Spleen (tissue), 11 donors: ENCODE results near the gene MSI2. TPM values are rescaled to one million over a fixed set of nuclear protein-coding genes. Genes with fewer than 3 reads are reported as not detected.

Experiments
- DNase-seq: peaks from one replicate; pipeline ENCODE4 v3.0.0-alpha.2; 2020
- H3K27ac ChIP-seq, 8 donors: fragments of 200-600 bp; sonication (generic) in 7 of 8; 1 replicate in 4 of 8; 2 replicates in 4 of 8; pipeline versions ENCODE4 v1.5.0 to v1.8.0; 2016 to 2021; ENCODE audit warnings: inconsistent platforms in 4 of 8, mild to moderate bottlenecking in 4 of 8, moderate library complexity in 1 of 8
- H3K27me3 ChIP-seq, 7 donors: fragments of 200-600 bp; sonication (generic) in 6 of 7; replicated peaks in 1 of 7; 1 replicate in 4 of 7; 2 replicates in 3 of 7; pipeline versions ENCODE4 v1.5.0 to v1.8.0; 2016 to 2021; ENCODE audit warnings: inconsistent platforms in 3 of 7, mild to moderate bottlenecking in 1 of 7
- H3K36me3 ChIP-seq, 6 donors: fragments of 200-600 bp; sonication (generic) in 5 of 6; 1 replicate in 4 of 6; 2 replicates in 2 of 6; pipeline versions ENCODE4 v1.5.0 to v1.8.0; 2016 to 2021; ENCODE audit warnings: inconsistent platforms in 2 of 6
- H3K4me1 ChIP-seq, 6 donors: fragments of 200-600 bp; sonication (generic) in 5 of 6; 1 replicate in 3 of 6; 2 replicates in 3 of 6; pipeline versions ENCODE4 v1.5.0 to v1.8.0; 2016 to 2021; ENCODE audit warnings: inconsistent platforms in 3 of 6
- H3K4me3 ChIP-seq, 8 donors: fragments of 200-600 bp; sonication (generic) in 7 of 8; 1 replicate in 4 of 8; 2 replicates in 4 of 8; pipeline versions ENCODE4 v1.5.0 to v1.8.0; 2016 to 2021; ENCODE audit warnings: inconsistent platforms in 4 of 8, mild to moderate bottlenecking in 4 of 8, moderate library complexity in 2 of 8
- H3K9me3 ChIP-seq, 8 donors: fragments of 200-600 bp; sonication (generic) in 7 of 8; 1 replicate in 4 of 8; 2 replicates in 4 of 8; pipeline versions ENCODE4 v1.5.0 to v1.8.0; 2016 to 2021; ENCODE audit warnings: inconsistent platforms in 4 of 8
- POLR2A ChIP-seq, 3 donors: fragments of 450-650 bp; IDR thresholded peaks; one replicate each; pipeline ENCODE4 v1.5.1; 2017; ENCODE audit warnings: antibody characterized with exemption in 3 of 3, mild to moderate bottlenecking in 1 of 3
- POLR2AphosphoS5 ChIP-seq, 3 donors: sonication (generic); formaldehyde crosslinking; IDR thresholded peaks; one replicate each; pipeline ENCODE4 v1.5.1; 2017; ENCODE audit warnings: antibody characterized with exemption in 3 of 3
- WGBS, 5 donors: extraction: QIAGEN DNeasy Blood & Tissue Kit in 3 of 5; methylation state at CpG; one replicate each; pipeline versions ENCODE4 v1.1.5 to v1.1.7; 2013 to 2018; 5-methylcytosine and 5-hydroxymethylcytosine counted together
- intact Hi-C: fragments of 100-400 bp; cut with DNase I; formaldehyde crosslinking; loops from one replicate; pipeline ENCODE4 v1.15.0; 2023; ENCODE audit warnings: low total_unique reads
- polyA plus RNA-seq, 3 donors: library from polyadenylated mRNA; stranded (reverse); fragments of 200-250 nt; gene quantifications; one replicate each; pipeline ENCODE4 v1.2.1, GENCODE V29; 2013
- total RNA-seq, 7 donors: library from RNA; depleted of rRNA in 3 of 7; stranded (reverse); fragments of >200 nt in 3 of 7; fragmentation: NEBNext Ultra II Directional in 4 of 7; extraction: Animal tissue kit (Norgen Biotek cat#: 25700) in 4 of 7; gene quantifications; one replicate each; pipeline versions ENCODE4 v1.1.0 to v1.2.1, GENCODE V29; 2016 to 2021
- TF ChIP-seq, protein P1 (sequence below), 11 experiments: fragments of 200-600 bp in 7 of 11; fragments of 450-650 bp in 4 of 11; sonication (generic) in 4 of 11; IDR thresholded peaks in 8 of 11; conservative IDR thresholded peaks in 3 of 11; 1 replicate in 7 of 11; 2 replicates in 4 of 11; pipeline versions ENCODE4 v1.4.0 to v1.8.0; 2016 to 2021; ENCODE audit warnings: antibody characterized with exemption in 11 of 11, inconsistent platforms in 4 of 11, mild to moderate bottlenecking in 1 of 11
- donor health status: healthy with polysubstance abuse.
- donor health status: DM: no; HTN: no; CAD: no; lungs with moderate emphysema.
- donor health status: DM: no; HTN: no; CAD: no.
- donor health status: Bipolar disorder and iron deficiency.
- donor health status: healthy.
- donor health status: DM: no; HTN: no; CAD: no.
- donor health status: DM: yes; HTN: yes; CAD: no.

MSI2 gene
- total and polyA plus RNA-seq, 10 donors = 9.8 to 131 (median 64.7) TPM

- WGBS, 5 donors = 5 to 33% (median 27%) methylated on average over 1 of the region's 1 CpG
- H3K9me3 ChIP-seq = peaks cover 0 to 8% (median 6%) of the 10 kb centered on the region in 8 donors
- no peaks in the 10 kb centered on the region for H3K27me3 ChIP-seq
- TF ChIP-seq POLR2AphosphoS5 (IDR thresholded peaks at IDR 0.05) (peak in 1 of 3 donors; percentile 59), POLR2A (IDR thresholded peaks at IDR 0.05) (no peak)
- TF ChIP-seq, protein P1, sequence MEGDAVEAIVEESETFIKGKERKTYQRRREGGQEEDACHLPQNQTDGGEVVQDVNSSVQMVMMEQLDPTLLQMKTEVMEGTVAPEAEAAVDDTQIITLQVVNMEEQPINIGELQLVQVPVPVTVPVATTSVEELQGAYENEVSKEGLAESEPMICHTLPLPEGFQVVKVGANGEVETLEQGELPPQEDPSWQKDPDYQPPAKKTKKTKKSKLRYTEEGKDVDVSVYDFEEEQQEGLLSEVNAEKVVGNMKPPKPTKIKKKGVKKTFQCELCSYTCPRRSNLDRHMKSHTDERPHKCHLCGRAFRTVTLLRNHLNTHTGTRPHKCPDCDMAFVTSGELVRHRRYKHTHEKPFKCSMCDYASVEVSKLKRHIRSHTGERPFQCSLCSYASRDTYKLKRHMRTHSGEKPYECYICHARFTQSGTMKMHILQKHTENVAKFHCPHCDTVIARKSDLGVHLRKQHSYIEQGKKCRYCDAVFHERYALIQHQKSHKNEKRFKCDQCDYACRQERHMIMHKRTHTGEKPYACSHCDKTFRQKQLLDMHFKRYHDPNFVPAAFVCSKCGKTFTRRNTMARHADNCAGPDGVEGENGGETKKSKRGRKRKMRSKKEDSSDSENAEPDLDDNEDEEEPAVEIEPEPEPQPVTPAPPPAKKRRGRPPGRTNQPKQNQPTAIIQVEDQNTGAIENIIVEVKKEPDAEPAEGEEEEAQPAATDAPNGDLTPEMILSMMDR (IDR thresholded peaks at IDR 0.05 in 8 of 11, conservative IDR thresholded peaks at IDR 0.05 in 3 of 11) = no peak
- peak overlapping the region in 7 of 8 donors; percentile 46 to 84 (median 70) for H3K27ac ChIP-seq
- no peak for DNase-seq
- intact Hi-C loops = no loop called here
- peaks cover 53 to 96% (median 78%) of the 10 kb centered on the region in 6 donors for H3K4me1 ChIP-seq
- H3K4me3 ChIP-seq = no peak overlapping the region
- H3K36me3 ChIP-seq = peaks cover 0 to 6% (median 0%) of the 10 kb centered on the region in 6 donors
These were observed 343.8 kb downstream of the MSI2 start for GRCh38 chr17:57600074-57600473.

DNA sequence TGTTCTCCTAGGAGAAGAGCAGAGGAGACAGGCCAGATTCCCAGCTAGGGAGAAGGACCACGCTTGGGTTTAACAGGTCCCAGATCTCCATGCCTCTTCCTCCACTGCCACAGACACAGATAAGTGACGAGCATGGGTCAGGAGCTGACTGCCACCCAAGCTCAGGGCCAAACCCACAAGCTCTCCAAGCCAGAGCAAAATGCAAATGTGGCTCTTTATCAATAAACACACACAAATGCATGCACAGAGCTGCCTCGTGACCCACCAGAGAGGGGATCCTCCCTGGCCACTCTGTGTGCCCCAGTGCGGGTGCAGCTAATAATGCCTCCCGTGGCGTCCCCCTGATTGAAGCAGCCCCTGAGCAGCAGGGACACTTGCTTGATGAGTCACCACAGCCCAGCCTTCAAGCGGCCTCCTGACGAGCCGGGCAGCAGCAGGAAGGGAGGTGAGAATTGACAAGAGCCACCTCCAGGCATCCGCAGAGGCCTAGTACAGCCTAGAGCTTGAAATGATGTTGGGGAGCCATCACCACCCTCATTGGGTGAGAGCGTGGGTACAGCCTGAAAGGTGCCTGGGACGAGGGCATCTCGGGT lies 344.9 kb downstream of the MSI2 start:
- DNase-seq = no peak
- Histone ChIP-seq H3K9me3 (no peaks in the 10 kb centered on the region), H3K4me1 (peaks cover 64 to 100% (median 85%) of the 10 kb centered on the region in 6 donors), H3K27me3 (no peaks in the 10 kb centered on the region), H3K27ac (peak overlapping the region in 6 of 8 donors; percentile 46 to 84 (median 72)), H3K4me3 (no peak overlapping the region), H3K36me3 (peaks cover 0 to 6% (median 0%) of the 10 kb centered on the region in 6 donors)
- TF ChIP-seq, protein P1 (IDR thresholded peaks at IDR 0.05 in 8 of 11, conservative IDR thresholded peaks at IDR 0.05 in 3 of 11) = no peak
- TF ChIP-seq POLR2AphosphoS5 (IDR thresholded peaks at IDR 0.05) = peak in 1 of 3 donors; percentile 15
- 88 to 93% (median 92%) methylated on average over 6 to 13 of the region's 13 CpGs for WGBS, 5 donors
- intact Hi-C loops = no loop called here

GRCh38 chr17:57602896-57603295 lies 346.6 kb downstream of the MSI2 start:
- Histone ChIP-seq H3K27ac (peak overlapping the region in 5 of 8 donors; percentile 77 to 84 (median 79)), H3K4me3 (no peak overlapping the region), H3K9me3 (no peaks in the 10 kb centered on the region), H3K36me3 (peaks cover 0 to 6% (median 0%) of the 10 kb centered on the region in 6 donors), H3K27me3 (no peaks in the 10 kb centered on the region), H3K4me1 (peaks cover 59 to 98% (median 80%) of the 10 kb centered on the region in 6 donors)
- intact Hi-C loops = no loop called here
- TF ChIP-seq POLR2A (IDR thresholded peaks at IDR 0.05) (no peak), POLR2AphosphoS5 (IDR thresholded peaks at IDR 0.05) (no peak)
- TF ChIP-seq, protein P1 (IDR thresholded peaks at IDR 0.05 in 8 of 11, conservative IDR thresholded peaks at IDR 0.05 in 3 of 11) = no peak
- WGBS, 5 donors = 89 to 95% (median 92%) methylated on average over 6 of the region's 6 CpGs
- no peak for DNase-seq

GRCh38 chr17:57603546-57603945 lies 347.2 kb downstream of the MSI2 start:
- Histone ChIP-seq H3K9me3 (no peaks in the 10 kb centered on the region), H3K36me3 (peaks cover 0 to 6% (median 0%) of the 10 kb centered on the region in 6 donors), H3K4me3 (no peak overlapping the region), H3K27me3 (no peaks in the 10 kb centered on the region), H3K27ac (peak overlapping the region in 7 of 8 donors; percentile 67 to 84 (median 78)), H3K4me1 (peaks cover 54 to 98% (median 73%) of the 10 kb centered on the region in 6 donors)
- DNase-seq = no peak
- TF ChIP-seq POLR2A (IDR thresholded peaks at IDR 0.05) = no peak
- no peak for TF ChIP-seq POLR2AphosphoS5 (IDR thresholded peaks at IDR 0.05)
- TF ChIP-seq, protein P1 (IDR thresholded peaks at IDR 0.05 in 8 of 11, conservative IDR thresholded peaks at IDR 0.05 in 3 of 11) = no peak
- intact Hi-C loops = no loop called here
- WGBS, 5 donors = 73 to 85% (median 80%) methylated on average over 3 of the region's 3 CpGs
